Fibroblast of villous mesenchyme (primary cell): ENCODE data around the gene DAW1. TPM values are rescaled to one million over a fixed set of nuclear protein-coding genes. Genes with fewer than 3 reads are reported as not detected.

Experiments
- DNase-seq: peaks from one replicate; pipeline ENCODE4 v3.0.0-alpha.2; 2010; ENCODE audit warnings: low read depth
- H3K4me3 ChIP-seq: 2 replicates; pipeline ENCODE4 v1.5.1; 2011; ENCODE audit warnings: low read depth, mild to moderate bottlenecking, low read length
- CTCF ChIP-seq: IDR thresholded peaks from 2 replicates; pipeline ENCODE4 v1.5.1; 2012; ENCODE audit warnings: low read depth, mild to moderate bottlenecking, low read length; ENCODE audit not compliant: insufficient read depth
- total RNA-seq: library from RNA; depleted of rRNA; stranded (reverse); fragments of >200 nt; gene quantifications from 2 replicates; pipeline ENCODE4 v1.2.3, GENCODE V29; 2012

DAW1 gene
- total RNA-seq, 1 donor: not detected

GRCh38 chr2:227848146-227848545 is 23.3 kb upstream of the DAW1 start:
- DNase-seq: no peak
- no peak for TF ChIP-seq CTCF
- no peak overlapping the region for H3K4me3 ChIP-seq

GRCh38 chr2:227848586-227848985 is 22.8 kb upstream of the DAW1 start:
- DNase-seq: no peak
- no peak for TF ChIP-seq CTCF
- H3K4me3 ChIP-seq: no peak overlapping the region

- no peak overlapping the region for H3K4me3 ChIP-seq
- DNase-seq: no peak
- no peak for TF ChIP-seq CTCF
These were observed 21.5 kb upstream of the DAW1 start for GRCh38 chr2:227849906-227850305.

- TF ChIP-seq CTCF: no peak
- peak; percentile 71 for DNase-seq
- H3K4me3 ChIP-seq: no peak overlapping the region
These were observed 18.2 kb upstream of the DAW1 start for GRCh38 chr2:227853204-227853629.

GRCh38 chr2:227853765-227854271 is 17.6 kb upstream of the DAW1 start:
- H3K4me3 ChIP-seq: no peak overlapping the region
- DNase-seq: peak; percentile 17
- no peak for TF ChIP-seq CTCF

GRCh38 chr2:227855440-227855839 is 16.0 kb upstream of the DAW1 start:
- H3K4me3 ChIP-seq: no peak overlapping the region
- TF ChIP-seq CTCF: no peak
- DNase-seq: no peak

- no peak overlapping the region for H3K4me3 ChIP-seq
- TF ChIP-seq CTCF: no peak
- DNase-seq: peak; percentile 22
These were observed 14.7 kb upstream of the DAW1 start for GRCh38 chr2:227856697-227857096.
